ENCODE results near the gene CYB561A3.
"Not testable (repeated sequence)": the region's sequence is repeated elsewhere in the genome, so short reads cannot be mapped to it uniquely, and the experiment has no call there.

CYB561A3 gene

GRCh38 chr11:61361741-61362541, at the start of gene CYB561A3, which contains the start of gene TMEM138:
CYB561A3 (minus strand) TSS chr11:61361882; CDS start chr11:61356713, 5,169 bp downstream.
TMEM138 (plus strand) TSS chr11:61362374; CDS start chr11:61364391, 2,017 bp downstream.
- peak; percentile 93 for DNase-seq (ENCODE audit: low spot score)

GRCh38 chr11:61406991-61407728, 45.5 kb upstream of the CYB561A3 start:
- no peak for DNase-seq (ENCODE audit: low spot score)

- DNase-seq (ENCODE audit: low spot score), result no peak
Observed at GRCh38 chr11:61406067-61406466, 44.4 kb upstream of the CYB561A3 start.

- DNase-seq (ENCODE audit: low spot score), result no peak
Observed at GRCh38 chr11:61404641-61405040, 43.0 kb upstream of the CYB561A3 start.

GRCh38 chr11:61404103-61404502, 42.4 kb upstream of the CYB561A3 start:
- DNase-seq (ENCODE audit: low spot score), result no peak

GRCh38 chr11:61403658-61404057, 42.0 kb upstream of the CYB561A3 start:
- DNase-seq (ENCODE audit: low spot score), result no peak

- DNase-seq (ENCODE audit: low spot score), result no peak
Observed at GRCh38 chr11:61401573-61401972, 39.9 kb upstream of the CYB561A3 start.

GRCh38 chr11:61401173-61401572, 39.5 kb upstream of the CYB561A3 start:
- no peak for DNase-seq (ENCODE audit: low spot score)

GRCh38 chr11:61392981-61393595, 31.4 kb upstream of the CYB561A3 start:
- no peak for DNase-seq (ENCODE audit: low spot score)

GRCh38 chr11:61390161-61390560, 28.5 kb upstream of the CYB561A3 start:
- DNase-seq (ENCODE audit: low spot score), result no peak

- DNase-seq (ENCODE audit: low spot score), result no peak
Observed at GRCh38 chr11:61384271-61385242, 22.9 kb upstream of the CYB561A3 start.

GRCh38 chr11:61383859-61384258, 22.2 kb upstream of the CYB561A3 start:
- DNase-seq (ENCODE audit: low spot score), result not testable (repeated sequence)

GRCh38 chr11:61380884-61381283, 19.2 kb upstream of the CYB561A3 start:
- no peak for DNase-seq (ENCODE audit: low spot score)

GRCh38 chr11:61378713-61379313, 17.1 kb upstream of the CYB561A3 start:
- no peak for DNase-seq (ENCODE audit: low spot score)

- no peak for DNase-seq (ENCODE audit: low spot score)
Observed at GRCh38 chr11:61377461-61378160, 15.9 kb upstream of the CYB561A3 start.

GRCh38 chr11:61375761-61376108, 14.1 kb upstream of the CYB561A3 start:
- no peak for DNase-seq (ENCODE audit: low spot score)

GRCh38 chr11:61372659-61373420, 11.2 kb upstream of the CYB561A3 start:
- no peak for DNase-seq (ENCODE audit: low spot score)

GRCh38 chr11:61370349-61371005, 8.8 kb upstream of the CYB561A3 start:
- no peak for DNase-seq (ENCODE audit: low spot score)
